ENCODE measurements around the gene TAGLN. TPM values are rescaled to one million over a fixed set of nuclear protein-coding genes. Genes with fewer than 3 reads are reported as not detected.

The TAGLN gene
- total and polyA plus RNA-seq, 2 experiments from 2014 or later = 1,454 to 2,613 TPM

DNA sequence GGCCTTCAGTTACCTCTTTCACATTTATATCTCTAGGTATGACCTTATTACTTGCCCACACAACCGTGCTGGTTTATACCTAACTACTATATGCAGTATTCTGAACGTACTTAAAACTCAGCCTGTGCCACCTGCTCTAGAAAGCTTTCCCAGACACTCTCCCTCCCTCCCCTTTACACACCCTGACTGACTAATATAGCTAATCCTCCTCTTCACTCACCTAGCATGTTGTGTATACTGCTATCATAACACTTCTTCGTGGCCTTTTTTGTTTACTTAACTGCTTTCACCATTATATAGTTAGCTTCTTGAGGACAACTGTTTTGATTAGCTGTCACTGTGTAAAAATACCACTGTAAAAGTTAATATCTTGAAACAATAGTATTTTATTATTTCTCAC, 56.8 kb downstream of the TAGLN start:
- peak overlapping the region; percentile 32; the same call in 1 of the 2 replicates for H3K27ac ChIP-seq
- TF ChIP-seq EZH2 (IDR thresholded peaks at IDR 0.05; ENCODE audit: insufficient read depth, poor library complexity, severe bottlenecking) (no peak), EZH2phosphoT487 (IDR thresholded peaks at IDR 0.05; ENCODE audit: insufficient read depth, low read depth) (no peak)
- no peaks in the 10 kb centered on the region for H3K9me3 ChIP-seq (ENCODE audit: low read depth)
- H3K9ac ChIP-seq = no peak overlapping the region
- H4K20me1 ChIP-seq (ENCODE audit: insufficient read depth) = no peaks in the 10 kb centered on the region
- in situ Hi-C loops (cut with MboI) = no loop called here
- H3K4me1 ChIP-seq (ENCODE audit: insufficient read depth) = peaks cover 27% of the 10 kb centered on the region
- H2AFZ ChIP-seq = no peak overlapping the region
- H3F3A ChIP-seq (ENCODE audit: insufficient read depth) = peaks cover 23% of the 10 kb centered on the region
- no peaks in the 10 kb centered on the region for H3K27me3 ChIP-seq (replicated peaks; ENCODE audit: insufficient read depth)
- no peak overlapping the region for H3K4me3 ChIP-seq
- H3K36me3 ChIP-seq (ENCODE audit: low read depth) = peaks cover 12% of the 10 kb centered on the region; the same call in 1 of the 2 replicates
- whole genome bisulfite sequencing, 2 experiments (ENCODE audit: low coverage in 1 of 2, low lambda C conversion rate in 2 of 2, missing lambda C conversion rate in 2 of 2) = 77 to 84% methylated on average over 3 of the region's 3 CpGs
- no peak for DNase-seq
- no peaks in the 10 kb centered on the region for H3K79me2 ChIP-seq (ENCODE audit: insufficient read depth)
- H3K4me2 ChIP-seq (ENCODE audit: unreplicated experiment) = no peak overlapping the region
- H3K9me2 ChIP-seq (ENCODE audit: insufficient read depth) = no peaks in the 10 kb centered on the region

DNA sequence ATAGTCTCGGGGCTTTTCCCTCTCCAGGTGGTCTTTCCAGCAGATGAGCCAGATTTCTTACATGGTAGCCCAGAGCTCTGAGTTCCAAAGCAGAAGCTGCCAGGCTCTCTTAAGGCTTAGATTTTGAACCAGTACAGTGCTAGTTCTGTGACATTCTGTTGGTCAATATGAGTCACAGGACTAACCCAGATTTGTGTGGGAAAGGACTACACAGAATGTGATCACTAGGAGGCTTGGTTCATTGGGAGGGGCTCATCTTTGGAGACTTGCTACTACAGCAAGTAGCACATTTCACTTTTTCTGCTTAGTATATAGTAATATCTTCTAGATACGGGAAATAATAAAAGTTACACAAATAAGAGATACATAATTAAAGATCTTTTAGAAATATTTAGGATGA, 57.4 kb downstream of the TAGLN start:
- Histone ChIP-seq H3K4me3 (no peak overlapping the region), H3K4me2 (ENCODE audit: unreplicated experiment) (no peak overlapping the region), H3K36me3 (ENCODE audit: low read depth) (peaks cover 14% of the 10 kb centered on the region; the same call in 1 of the 2 replicates), H3K9me2 (ENCODE audit: insufficient read depth) (no peaks in the 10 kb centered on the region), H3K27me3 (replicated peaks; ENCODE audit: insufficient read depth) (no peaks in the 10 kb centered on the region), H3K9ac (no peak overlapping the region), H3K79me2 (ENCODE audit: insufficient read depth) (no peaks in the 10 kb centered on the region), H4K20me1 (ENCODE audit: insufficient read depth) (no peaks in the 10 kb centered on the region), H3K4me1 (ENCODE audit: insufficient read depth) (peaks cover 27% of the 10 kb centered on the region), H3F3A (ENCODE audit: insufficient read depth) (peaks cover 23% of the 10 kb centered on the region), H2AFZ (no peak overlapping the region), H3K9me3 (ENCODE audit: low read depth) (no peaks in the 10 kb centered on the region), H3K27ac (peak overlapping the region; percentile 32; the same call in 1 of the 2 replicates)
- in situ Hi-C loops (cut with MboI) = no loop called here
- TF ChIP-seq EZH2 (IDR thresholded peaks at IDR 0.05; ENCODE audit: insufficient read depth, poor library complexity, severe bottlenecking) (no peak), EZH2phosphoT487 (IDR thresholded peaks at IDR 0.05; ENCODE audit: insufficient read depth, low read depth) (no peak)
- DNase-seq = peak; percentile 82
- WGBS, 2 experiments (ENCODE audit: low coverage in 1 of 2, low lambda C conversion rate in 2 of 2, missing lambda C conversion rate in 2 of 2) = 42 to 50% methylated on average over 2 of the region's 2 CpGs

Other genes with a start within 250 kb of the TAGLN start
- gene SIK3, start 100.9 kb upstream of the TAGLN start, total RNA-seq (2014; rRNA removed; shearing (Covaris generic)) = 13.3 and 15.5 TPM in 2 replicates
- 3.9 and 4.2 TPM in 2 replicates for gene SIK3, start 100.9 kb upstream of the TAGLN start, polyA plus RNA-seq (2016; fragmentation: Nextera tagmentation; extraction: Ambion mirVana)
- gene PAFAH1B2, start 55.1 kb upstream of the TAGLN start, total RNA-seq (2014; rRNA removed; shearing (Covaris generic)) = 124 and 140 TPM in 2 replicates
- 116 and 120 TPM in 2 replicates for gene PAFAH1B2, start 55.1 kb upstream of the TAGLN start, polyA plus RNA-seq (2016; fragmentation: Nextera tagmentation; extraction: Ambion mirVana)
- gene SIDT2, start 20.6 kb upstream of the TAGLN start, total RNA-seq (2014; rRNA removed; shearing (Covaris generic)) = 15.7 TPM in 2 replicates
- 11.6 and 13.1 TPM in 2 replicates for gene SIDT2, start 20.6 kb upstream of the TAGLN start, polyA plus RNA-seq (2016; fragmentation: Nextera tagmentation; extraction: Ambion mirVana)
- 58.8 and 68.7 TPM in 2 replicates for gene PCSK7, start 32.7 kb downstream of the TAGLN start, total RNA-seq (2014; rRNA removed; shearing (Covaris generic))
- 29.7 and 31.6 TPM in 2 replicates for gene PCSK7, start 32.7 kb downstream of the TAGLN start, polyA plus RNA-seq (2016; fragmentation: Nextera tagmentation; extraction: Ambion mirVana)
- gene RNF214, start 33.3 kb downstream of the TAGLN start, total RNA-seq (2014; rRNA removed; shearing (Covaris generic)) = 5.8 and 13.9 TPM in 2 replicates
- 11.3 and 12.6 TPM in 2 replicates for gene RNF214, start 33.3 kb downstream of the TAGLN start, polyA plus RNA-seq (2016; fragmentation: Nextera tagmentation; extraction: Ambion mirVana)
- 1.5 and 3.2 TPM in 2 replicates for gene BACE1-AS, start 92.0 kb downstream of the TAGLN start, total RNA-seq (2014; rRNA removed; shearing (Covaris generic))
- 6.6 and 7.0 TPM in 2 replicates for gene BACE1-AS, start 92.0 kb downstream of the TAGLN start, polyA plus RNA-seq (2016; fragmentation: Nextera tagmentation; extraction: Ambion mirVana)
- gene BACE1, start 116.9 kb downstream of the TAGLN start, total RNA-seq (2014; rRNA removed; shearing (Covaris generic)) = 40.5 and 45.8 TPM in 2 replicates
- 14.4 and 15.0 TPM in 2 replicates for gene BACE1, start 116.9 kb downstream of the TAGLN start, polyA plus RNA-seq (2016; fragmentation: Nextera tagmentation; extraction: Ambion mirVana)
- gene CEP164, start 128.5 kb downstream of the TAGLN start, total RNA-seq (2014; rRNA removed; shearing (Covaris generic)) = 30.9 and 48.2 TPM in 2 replicates
- gene CEP164, start 128.5 kb downstream of the TAGLN start, polyA plus RNA-seq (2016; fragmentation: Nextera tagmentation; extraction: Ambion mirVana) = 20.0 and 20.3 TPM in 2 replicates